C1 segment of cervical spinal cord (tissue), 14 donors: Measurements from ENCODE around the gene PRKCG.
A peak's percentile ranks its signal among the peaks of the same experiment; 100 is the strongest.
"Not testable (repeated sequence)": the region's sequence is repeated elsewhere in the genome, so short reads cannot be mapped to it uniquely, and the experiment has no call there.

Source experiments
- DNase-seq, 14 donors: peaks; one replicate each; lab custom pipeline; 2025; lab: John Stamatoyannopoulos, UW

Gene PRKCG

GRCh38 chr19:53881482-53882390 is at the start of gene PRKCG:
PRKCG (plus strand) TSS chr19:53882197; CDS start chr19:53882495, 298 bp downstream.
- peak in 2 of 14 donors; percentile 5 for DNase-seq

DNA sequence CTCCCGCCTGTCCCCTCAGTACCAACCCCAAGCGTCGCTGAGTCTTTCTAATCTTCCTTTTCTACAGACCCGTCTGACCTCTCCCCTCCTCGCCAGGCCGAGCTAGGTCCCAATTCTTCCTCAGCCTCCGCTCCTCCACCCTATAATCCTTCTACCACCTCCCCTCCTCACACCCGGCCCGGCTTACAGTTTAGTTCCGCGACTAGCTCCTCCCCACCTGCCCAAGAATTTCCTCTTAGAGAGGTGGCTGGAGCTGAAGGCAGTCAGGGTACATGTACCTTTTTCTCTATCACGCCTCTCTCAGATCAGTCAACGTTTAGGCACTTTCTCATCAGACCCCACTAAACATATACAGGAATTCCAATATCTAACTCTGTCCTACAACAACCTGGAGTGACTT is 49.1 kb upstream of the PRKCG start:
- DNase-seq, result not testable (repeated sequence)

DNA sequence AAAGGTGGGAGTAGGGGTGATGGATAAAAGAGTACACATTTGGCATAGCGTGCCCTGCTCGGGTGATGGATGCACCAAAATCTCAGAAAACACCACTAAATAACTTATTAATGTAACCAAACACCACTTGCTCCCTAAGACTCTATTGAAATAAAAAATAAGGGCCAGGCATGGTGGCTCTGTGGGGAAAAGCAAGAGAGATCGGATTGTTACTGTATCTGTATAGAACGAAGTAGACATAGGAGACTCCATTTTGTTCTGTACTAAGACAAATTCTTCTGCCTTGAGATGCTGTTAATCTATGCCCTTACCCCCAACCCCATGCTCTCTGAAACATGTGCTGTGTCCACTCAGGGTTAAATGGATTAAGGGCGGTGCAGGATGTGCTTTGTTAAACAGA is 43.6 kb upstream of the PRKCG start:
- not testable (repeated sequence) for DNase-seq

DNA sequence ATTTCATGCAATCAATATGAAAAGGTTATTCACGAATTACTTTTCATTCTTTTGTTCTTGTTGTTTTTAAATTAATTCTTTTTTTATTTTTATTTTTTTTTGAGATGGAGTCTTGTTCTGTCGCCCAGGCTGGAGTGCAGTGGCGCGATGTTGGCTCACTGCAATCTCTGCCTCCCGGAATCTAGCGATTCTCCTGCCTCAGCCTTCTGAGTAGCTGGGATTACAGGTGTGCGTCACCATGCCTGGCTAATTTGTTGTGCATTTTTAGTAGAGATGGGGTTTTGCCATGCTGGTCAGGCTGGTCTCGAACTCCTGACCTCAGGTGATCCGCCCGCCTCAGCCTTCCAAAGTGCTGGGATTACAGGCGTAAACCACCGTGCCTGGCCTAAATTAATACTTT is 41.8 kb upstream of the PRKCG start:
- not testable (repeated sequence) for DNase-seq

- DNase-seq, result not testable (repeated sequence)
These were observed 41.1 kb upstream of the PRKCG start for GRCh38 chr19:53840914-53841313.

DNA sequence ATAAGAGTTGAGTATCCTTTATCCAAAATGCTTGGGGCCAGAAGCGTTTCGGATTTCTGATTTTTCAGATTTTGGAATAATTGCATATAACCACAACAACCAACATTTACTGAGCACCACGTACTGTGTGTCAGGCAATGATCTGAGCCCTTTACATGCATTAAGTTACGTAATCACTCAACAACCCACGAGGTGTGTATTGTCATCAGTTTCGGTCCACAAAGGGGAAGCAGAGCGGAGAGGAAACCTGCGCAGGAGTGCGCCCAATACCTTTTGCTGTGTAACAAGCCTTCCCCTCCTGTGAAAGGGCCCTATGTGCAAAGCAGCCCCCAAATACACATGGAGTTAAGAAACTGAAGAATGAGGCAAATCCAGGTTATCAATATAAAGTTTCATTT is 37.1 kb upstream of the PRKCG start:
- no peak for DNase-seq

- no peak for DNase-seq
These were observed 34.4 kb upstream of the PRKCG start for GRCh38 chr19:53847555-53847954.

- no peak for DNase-seq
These were observed 32.7 kb upstream of the PRKCG start for GRCh38 chr19:53849237-53849676.

- no peak for DNase-seq
These were observed 28.3 kb upstream of the PRKCG start for GRCh38 chr19:53853707-53854106.

- peak in 8 of 14 donors; percentile 12 to 56 (median 42) for DNase-seq
These were observed 17.6 kb upstream of the PRKCG start for GRCh38 chr19:53864308-53864836.

DNA sequence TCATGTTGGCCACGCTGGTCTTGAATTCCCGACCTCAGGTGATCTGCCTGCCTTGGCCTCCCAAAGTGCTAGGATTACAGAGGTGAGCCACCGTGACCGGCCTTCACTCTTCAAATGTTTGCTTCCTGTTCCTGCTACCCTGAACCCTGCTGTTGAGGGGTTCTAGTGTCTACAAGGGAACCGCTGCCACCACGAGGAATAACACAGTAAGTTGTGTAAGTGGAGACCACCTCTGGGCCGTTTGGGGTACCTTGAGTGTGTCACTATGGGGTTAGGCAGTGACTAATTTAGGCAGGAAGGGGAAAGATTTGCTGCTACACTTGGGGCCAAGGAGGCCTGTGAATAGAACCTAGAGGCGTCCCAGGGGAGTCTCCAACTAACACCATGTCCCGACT is 16.5 kb upstream of the PRKCG start:
- DNase-seq, result peak in 1 of 14 donors; percentile 62

- peak in 13 of 14 donors; percentile 11 to 89 (median 58) for DNase-seq
These were observed 15.8 kb upstream of the PRKCG start for GRCh38 chr19:53865918-53866864.

- peak in 3 of 14 donors; percentile 26 to 52 (median 48) for DNase-seq
These were observed 15.2 kb upstream of the PRKCG start for GRCh38 chr19:53866865-53867224.

GRCh38 chr19:53867225-53868090 is 14.5 kb upstream of the PRKCG start, which contains the start of gene MYADM:
MYADM (plus strand) TSS chr19:53867883; CDS start chr19:53873530, 5,647 bp downstream.
- DNase-seq, result peak; percentile 56 to 97 (median 90)

GRCh38 chr19:53868091-53868891 is 13.7 kb upstream of the PRKCG start:
- DNase-seq, result peak in 4 of 14 donors; percentile 32 to 69 (median 43)

GRCh38 chr19:53868892-53869804 is 12.8 kb upstream of the PRKCG start:
- peak in 12 of 14 donors; percentile 25 to 83 (median 50) for DNase-seq

DNA sequence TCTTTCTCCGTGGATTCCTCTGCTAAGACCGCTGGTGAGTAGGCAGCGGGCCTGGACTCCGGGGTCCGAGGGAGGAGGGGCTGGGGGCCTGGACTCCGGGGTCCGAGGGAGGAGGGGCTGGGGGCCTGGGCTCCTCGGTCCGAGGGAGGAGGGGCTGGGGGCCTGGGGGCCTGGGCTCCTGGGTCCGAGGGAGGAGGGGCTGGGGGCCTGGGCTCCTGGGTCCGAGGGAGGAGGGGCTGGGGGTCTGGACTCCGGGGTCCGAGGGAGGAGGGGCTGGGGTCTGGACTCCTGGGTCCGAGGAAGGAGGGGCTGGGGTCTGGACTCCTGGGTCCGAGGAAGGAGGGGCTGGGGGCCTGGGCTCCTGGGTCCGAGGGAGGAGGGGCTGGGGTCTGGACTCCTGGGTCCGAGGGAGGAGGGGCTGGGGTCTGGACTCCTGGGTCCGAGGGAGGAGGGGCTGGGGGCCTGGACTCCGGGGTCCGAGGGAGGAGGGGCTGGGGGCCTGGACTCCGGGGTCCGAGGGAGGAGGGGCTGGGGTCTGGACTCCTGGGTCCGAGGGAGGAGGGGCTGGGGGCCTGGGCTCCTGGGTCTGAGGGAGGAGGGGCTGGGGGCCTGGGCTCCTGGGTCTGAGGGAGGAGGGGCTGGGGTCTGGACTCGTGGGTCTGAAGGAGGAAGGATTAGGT is 12.1 kb upstream of the PRKCG start:
- not testable (repeated sequence) for DNase-seq

DNA sequence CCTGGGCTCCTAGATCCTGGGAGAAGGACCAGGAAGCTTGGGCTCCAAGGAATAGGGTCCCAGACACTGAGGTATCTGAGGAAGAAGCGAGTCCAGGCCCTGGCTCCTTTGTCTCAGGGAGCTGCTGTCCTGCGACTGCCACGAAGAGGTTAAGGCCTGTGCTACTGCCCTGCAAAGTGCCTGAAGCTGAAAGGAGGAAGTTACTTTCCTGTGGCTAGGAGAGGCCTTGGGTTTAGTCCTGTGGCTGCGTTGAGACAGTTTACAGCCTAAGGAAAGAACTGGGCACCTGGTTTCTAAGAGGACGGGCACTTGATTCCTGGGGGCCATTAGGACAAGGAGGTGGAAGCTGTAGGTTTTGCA is 11.5 kb upstream of the PRKCG start:
- peak in 2 of 14 donors; percentile 6 to 10 for DNase-seq
